SK-N-SH (cell line): ENCODE measurements around the gene TSPYL2. TPM values are rescaled to one million over a fixed set of nuclear protein-coding genes. Genes with fewer than 3 reads are reported as not detected.

Experiments
- CTCF ChIA-PET: fragments of 300-600, 350-600 bp; formaldehyde crosslinking; extraction: SDS; loops from one replicate; lab custom pipeline; 2021; lab: Yijun Ruan, JAX
- POLR2A ChIA-PET: fragments of 350-600 bp; sonication (Branson Sonifier 250); formaldehyde crosslinking; extraction: SDS; loops from one replicate; lab custom pipeline; 2020; ENCODE audit warnings: antibody characterized with exemption, inconsistent platforms; lab: Yijun Ruan, JAX
- DNase-seq: peaks from one replicate; pipeline ENCODE4 v3.0.0; 2012
- H2AFZ ChIP-seq: fragments of 200-600 bp; sonication (generic); 2 replicates; pipeline ENCODE4 v1.8.1; 2016; ENCODE audit warnings: antibody characterized with exemption, mild to moderate bottlenecking, low read depth
- H3F3A ChIP-seq: fragments of 200-600 bp; sonication (generic); replicated peaks from 2 replicates; pipeline ENCODE3; 2016; ENCODE audit warnings: antibody characterized with exemption, mild to moderate bottlenecking; ENCODE audit not compliant: insufficient read depth
- H3K27ac ChIP-seq, 2 experiments: fragments of 200-500 bp in 1 of 2; fragments of 200-600 bp in 1 of 2; sonication (Bioruptor generic) in 1 of 2; sonication (generic), shearing (Covaris generic) in 1 of 2; 2 replicates each; pipeline versions ENCODE4 v1.5.1 to v1.6.1; 2014 to 2016; ENCODE audit warnings: low read depth in 2 of 2, inconsistent platforms in 1 of 2, low read length in 1 of 2, mild to moderate bottlenecking in 1 of 2, mixed read lengths in 1 of 2
- H3K27me3 ChIP-seq: fragments of 200-600 bp; sonication (generic), shearing (Covaris generic); 2 replicates; pipeline ENCODE4 v1.6.1; 2016; ENCODE audit warnings: mixed run types; ENCODE audit not compliant: insufficient read depth
- H3K36me3 ChIP-seq, 2 experiments: fragments of 200-500 bp in 1 of 2; fragments of 200-600 bp in 1 of 2; sonication (Bioruptor generic) in 1 of 2; sonication (generic) in 1 of 2; replicated peaks in 1 of 2; 2 replicates each; pipeline versions ENCODE3 to v1.5.1; 2014 to 2016; ENCODE audit warnings: low read length in 1 of 2, mild to moderate bottlenecking in 1 of 2; ENCODE audit not compliant: insufficient read depth in 2 of 2, control insufficient read depth in 1 of 2
- H3K4me1 ChIP-seq, 2 experiments: fragments of 200-500 bp in 1 of 2; fragments of 200-600 bp in 1 of 2; sonication (Bioruptor generic) in 1 of 2; sonication (generic), shearing (Covaris generic) in 1 of 2; 2 replicates each; pipeline versions ENCODE4 v1.5.1 to v1.6.1; 2014 to 2016; ENCODE audit warnings: low read depth in 1 of 2, low read length in 1 of 2, mixed run types in 1 of 2; ENCODE audit not compliant: insufficient read depth in 2 of 2, control insufficient read depth in 1 of 2
- H3K4me2 ChIP-seq: fragments of 200-600 bp; sonication (generic), shearing (Covaris generic); 2 replicates; pipeline ENCODE4 v1.6.1; 2017; ENCODE audit warnings: mixed run types
- H3K4me3 ChIP-seq, 2 experiments: fragments of 200-500 bp in 1 of 2; fragments of 200-600 bp in 1 of 2; sonication (Bioruptor generic) in 1 of 2; sonication (generic), shearing (Covaris generic) in 1 of 2; 2 replicates each; pipeline versions ENCODE4 v1.5.1 to v1.8.1; 2014 to 2016; ENCODE audit warnings: low read depth in 2 of 2, inconsistent platforms in 1 of 2, low read length in 1 of 2, mild to moderate bottlenecking in 1 of 2, mixed read lengths in 1 of 2, moderate library complexity in 1 of 2
- H3K79me2 ChIP-seq: fragments of 200-600 bp; sonication (generic); 2 replicates; pipeline ENCODE4 v1.8.1; 2017; ENCODE audit warnings: mild to moderate bottlenecking; ENCODE audit not compliant: insufficient read depth
- H3K9ac ChIP-seq: fragments of 200-600 bp; sonication (generic); 2 replicates; pipeline ENCODE4 v1.6.1; 2017; ENCODE audit warnings: mixed run types
- H3K9me2 ChIP-seq: fragments of 200-600 bp; sonication (generic); 2 replicates; pipeline ENCODE4 v1.6.1; 2017; ENCODE audit warnings: mixed run types
- H3K9me3 ChIP-seq: fragments of 200-600 bp; sonication (generic); 2 replicates; pipeline ENCODE4 v1.6.1; 2017; ENCODE audit warnings: mixed run types, mild to moderate bottlenecking, moderate library complexity
- H4K20me1 ChIP-seq: fragments of 200-600 bp; sonication (generic); 2 replicates; pipeline ENCODE4 v1.6.1; 2017; ENCODE audit warnings: mild to moderate bottlenecking, mixed run types; ENCODE audit not compliant: insufficient read depth
- CTCF ChIP-seq: fragments of 200-600 bp; sonication (generic); IDR thresholded peaks from 2 replicates; pipeline ENCODE4 v1.6.1; 2017; ENCODE audit warnings: antibody characterized with exemption, mild to moderate bottlenecking, moderate library complexity
- EZH2phosphoT487 ChIP-seq: fragments of 200-600 bp; sonication (generic); IDR thresholded peaks from 2 replicates; pipeline ENCODE4 v1.6.1; 2017; ENCODE audit warnings: low read depth, mixed run types, mild to moderate bottlenecking, antibody characterized with exemption, moderate library complexity, borderline replicate concordance
- GABPA ChIP-seq: IDR thresholded peaks from 2 replicates; pipeline ENCODE4 v1.4.0; 2012; ENCODE audit warnings: low read depth, mild to moderate bottlenecking
- GATA2 ChIP-seq: sonication (generic); formaldehyde crosslinking; IDR thresholded peaks from 2 replicates; pipeline ENCODE4 v1.5.0; 2020; ENCODE audit warnings: mild to moderate bottlenecking, missing genetic modification reagents
- IRF3 ChIP-seq: fragments of 150-350 bp; IDR thresholded peaks from 2 replicates; pipeline ENCODE4 v1.6.1; 2016; ENCODE audit warnings: mild to moderate bottlenecking, low read depth, low read length
- MAX ChIP-seq: IDR thresholded peaks from 2 replicates; pipeline ENCODE4 v1.4.0; 2012; ENCODE audit warnings: low read depth
- NFIC ChIP-seq: IDR thresholded peaks from 2 replicates; pipeline ENCODE4 v1.4.0; 2012; ENCODE audit warnings: borderline replicate concordance
- PBX3 ChIP-seq: IDR thresholded peaks from 2 replicates; pipeline ENCODE4; 2012
- POLR2AphosphoS5 ChIP-seq: IDR thresholded peaks from 2 replicates; pipeline ENCODE4 v1.6.1; 2012; ENCODE audit warnings: low read depth, low read length
- RAD21 ChIP-seq: IDR thresholded peaks from 2 replicates; pipeline ENCODE4 v1.6.1; 2012; ENCODE audit warnings: mild to moderate bottlenecking, low read length
- RFX5 ChIP-seq: IDR thresholded peaks from 2 replicates; pipeline ENCODE4 v1.6.1; 2012; ENCODE audit warnings: mild to moderate bottlenecking, improper control_type of control experiment, low read length
- TCF12 ChIP-seq: IDR thresholded peaks from 2 replicates; pipeline ENCODE4 v1.4.0; 2012
- YY1 ChIP-seq: IDR thresholded peaks from 2 replicates; pipeline ENCODE4 v1.4.0; 2012; ENCODE audit warnings: low read depth, mild to moderate bottlenecking
- WGBS: methylation state at CpG from one replicate; pipeline ENCODE4 v1.1.6; 2017; ENCODE audit warnings: low lambda C conversion rate; 5-methylcytosine and 5-hydroxymethylcytosine counted together
- polyA plus RNA-seq, 3 experiments: library from polyadenylated mRNA; depleted of rRNA; stranded (reverse); fragments of >200 nt; gene quantifications; 2 replicates each; pipeline ENCODE4 v1.2.3, GENCODE V29; 2012

TSPYL2 gene
- polyA plus RNA-seq, 1 of the 3 experiments (the other 2 are of a cell fraction): 26.4 TPM

GRCh38 chrX:53077207-53078197 lies 4.7 kb upstream of the TSPYL2 start:
- DNase-seq: no peak
- no peaks in the 10 kb centered on the region for H3K9me3 ChIP-seq

GRCh38 chrX:53078943-53079342 lies 3.2 kb upstream of the TSPYL2 start:
- Histone ChIP-seq H3K36me3 (peaks cover 2 to 4% of the 10 kb centered on the region in 2 experiments), H3K4me3 (no peak overlapping the region), H2AFZ (no peak overlapping the region), H3K4me1 (peaks cover 4 to 7% of the 10 kb centered on the region in 2 experiments; a peak in 2 of 4 replicates), H3K27ac (no peak overlapping the region; a peak in 1 of 4 replicates), H3K9me2 (no peaks in the 10 kb centered on the region), H3K27me3 (no peaks in the 10 kb centered on the region; the same call in 1 of the 2 replicates), H3K9ac (no peak overlapping the region), H3K79me2 (peaks cover 8% of the 10 kb centered on the region; the same call in 1 of the 2 replicates), H4K20me1 (peaks cover 9% of the 10 kb centered on the region), H3K9me3 (no peaks in the 10 kb centered on the region), H3F3A (peaks cover 8% of the 10 kb centered on the region), H3K4me2 (no peak overlapping the region)
- no peak for DNase-seq
- TF ChIP-seq GABPA (no peak), YY1 (no peak), EZH2phosphoT487 (no peak), PBX3 (no peak), IRF3 (no peak), RAD21 (no peak), RFX5 (no peak), TCF12 (no peak), GATA2 (CRISPR knock-in tag) (no peak), POLR2AphosphoS5 (no peak), NFIC (no peak)
- 46% methylated on average over 1 of the region's 1 CpG for WGBS
- ChIA-PET POLR2A (no interaction called here), CTCF (no interaction called here)

More at GRCh38 chrX:53077207-53078197, 4.7 kb upstream of the TSPYL2 start:
- H3K27ac ChIP-seq: no peak overlapping the region
- no peaks in the 10 kb centered on the region for H3K9me2 ChIP-seq
- no peaks in the 10 kb centered on the region for H4K20me1 ChIP-seq
- H3K4me1 ChIP-seq: peaks cover 4 to 7% of the 10 kb centered on the region in 2 experiments; a peak in 2 of 4 replicates
- ChIA-PET CTCF (interaction anchor here (1.1 kb wide), 2 partner anchors 11 to 13 kb away, joined by 3 to 4 read pairs; no protein-coding TSS in a partner anchor), POLR2A (no interaction called here)
- H3F3A ChIP-seq: peaks cover 8% of the 10 kb centered on the region
- H3K79me2 ChIP-seq: peaks cover under 1% of the 10 kb centered on the region; the same call in 1 of the 2 replicates
- TF ChIP-seq MAX (no peak), CTCF (0 out of 2 replicates have a peak, but pooled peaks have one; percentile 11)
- H2AFZ ChIP-seq: no peak overlapping the region
- no peak overlapping the region for H3K4me2 ChIP-seq
- WGBS: 57% methylated on average over 18 of the region's 27 CpGs
- no peak overlapping the region for H3K4me3 ChIP-seq
- H3K9ac ChIP-seq: no peak overlapping the region
- peaks cover 0 to 2% of the 10 kb centered on the region in 2 experiments for H3K36me3 ChIP-seq
- no peaks in the 10 kb centered on the region; the same call in 1 of the 2 replicates for H3K27me3 ChIP-seq
